ENCODE measurements around the gene ITFG1.

The ITFG1 gene

GRCh38 chr16:47388705-47389104, 72.2 kb downstream of the ITFG1 start:
- no peak for TF ChIP-seq CTCF (IDR thresholded peaks at IDR 0.05; ENCODE audit: control insufficient read depth, insufficient read depth, low read depth, low read length, missing control alignments)
- DNase-seq (ENCODE audit: low read depth) = no peak
- no peak overlapping the region for H3K4me3 ChIP-seq (ENCODE audit: control insufficient read depth, low read depth, low read length)

- no peak overlapping the region for H3K4me3 ChIP-seq (ENCODE audit: control insufficient read depth, low read depth, low read length)
- TF ChIP-seq CTCF (IDR thresholded peaks at IDR 0.05; ENCODE audit: control insufficient read depth, insufficient read depth, low read depth, low read length, missing control alignments) = no peak
- no peak for DNase-seq (ENCODE audit: low read depth)
Measured at GRCh38 chr16:47387026-47387734, 73.7 kb downstream of the ITFG1 start.

GRCh38 chr16:47386201-47386718, 74.6 kb downstream of the ITFG1 start:
- TF ChIP-seq CTCF (IDR thresholded peaks at IDR 0.05; ENCODE audit: control insufficient read depth, insufficient read depth, low read depth, low read length, missing control alignments) = no peak
- H3K4me3 ChIP-seq (ENCODE audit: control insufficient read depth, low read depth, low read length) = no peak overlapping the region
- no peak for DNase-seq (ENCODE audit: low read depth)

GRCh38 chr16:47382362-47382761, 78.5 kb downstream of the ITFG1 start:
- no peak for TF ChIP-seq CTCF (IDR thresholded peaks at IDR 0.05; ENCODE audit: control insufficient read depth, insufficient read depth, low read depth, low read length, missing control alignments)
- DNase-seq (ENCODE audit: low read depth) = no peak

GRCh38 chr16:47377154-47377553, 83.7 kb downstream of the ITFG1 start:
- DNase-seq (ENCODE audit: low read depth) = no peak
- H3K4me3 ChIP-seq (ENCODE audit: control insufficient read depth, low read depth, low read length) = no peak overlapping the region
- TF ChIP-seq CTCF (IDR thresholded peaks at IDR 0.05; ENCODE audit: control insufficient read depth, insufficient read depth, low read depth, low read length, missing control alignments) = no peak

More at GRCh38 chr16:47382362-47382761, 78.5 kb downstream of the ITFG1 start:
- no peak overlapping the region for H3K4me3 ChIP-seq (ENCODE audit: control insufficient read depth, low read depth, low read length)

- DNase-seq (ENCODE audit: low read depth) = no peak
- no peak overlapping the region for H3K4me3 ChIP-seq (ENCODE audit: control insufficient read depth, low read depth, low read length)
- no peak for TF ChIP-seq CTCF (IDR thresholded peaks at IDR 0.05; ENCODE audit: control insufficient read depth, insufficient read depth, low read depth, low read length, missing control alignments)
Measured at GRCh38 chr16:47375423-47375822, 85.4 kb downstream of the ITFG1 start.
